NT2/D1 (cell line): Measurements from ENCODE around the gene SFXN5.

Source experiments
- SUZ12 ChIP-seq: IDR thresholded peaks from 2 replicates; pipeline ENCODE4 v1.6.1; 2011; ENCODE audit not compliant: insufficient read length, insufficient read depth; ENCODE audit errors: extremely low read depth
- YY1 ChIP-seq: IDR thresholded peaks from 2 replicates; pipeline ENCODE4 v1.6.1; 2011; ENCODE audit not compliant: insufficient read length, insufficient read depth

DNA sequence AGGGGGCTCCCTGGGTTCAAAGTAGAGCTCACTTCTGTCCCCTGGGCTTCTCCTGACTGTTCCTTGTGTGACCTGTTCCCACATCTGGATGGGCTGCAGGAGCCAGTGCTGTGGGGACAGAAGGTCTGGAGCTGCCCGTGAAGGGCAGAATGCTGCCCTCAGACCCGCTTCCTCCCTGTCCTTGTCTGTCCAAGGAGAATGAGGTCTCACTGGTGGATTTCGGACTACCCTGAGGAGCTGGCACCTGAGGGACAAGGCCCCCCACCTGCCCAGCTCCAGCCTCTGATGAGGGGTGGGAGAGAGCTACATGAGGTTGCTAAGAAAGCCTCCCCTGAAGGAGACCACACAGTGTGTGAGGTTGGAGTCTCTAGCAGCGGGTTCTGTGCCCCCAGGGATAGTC is 138.7 kb downstream of the SFXN5 start:
- TF ChIP-seq YY1: no peak
- no peak for TF ChIP-seq SUZ12
